ENCODE results near the gene ALK. TPM values are rescaled to one million over a fixed set of nuclear protein-coding genes. Genes with fewer than 3 reads are reported as not detected.

The ALK gene
- total RNA-seq, 2 experiments from 2014 or later = not detected

GRCh38 chr2:29644949-29645348 is 276.4 kb downstream of the ALK start:
- Mint-ChIP-seq H3K9me3 (peaks cover 8% of the 10 kb centered on the region), H3K27me3 (peaks cover 6% of the 10 kb centered on the region), H3K4me3 (no peak overlapping the region), H3K27ac (no peak overlapping the region), H3K4me1 (ENCODE audit: low read depth) (no peaks in the 10 kb centered on the region), H3K36me3 (ENCODE audit: low read depth) (no peaks in the 10 kb centered on the region)
- intact Hi-C loops (cut with micrococcal nuclease) = no loop called here
- no peak for TF ChIP-seq CTCF (IDR thresholded peaks at IDR 0.05)
- ChIA-PET POLR2A (no interaction called here), CTCF (interaction anchor here (0.9 kb wide), 1 partner anchor 11 kb away, joined by 3 read pairs; no protein-coding TSS in a partner anchor)
- no peak for DNase-seq
- no peak for ATAC-seq

GRCh38 chr2:29643196-29643595 is 278.2 kb downstream of the ALK start:
- ChIA-PET POLR2A (no interaction called here), CTCF (no interaction called here)
- no peak for TF ChIP-seq CTCF (IDR thresholded peaks at IDR 0.05)
- Mint-ChIP-seq H3K27ac (no peak overlapping the region), H3K4me3 (no peak overlapping the region), H3K36me3 (ENCODE audit: low read depth) (no peaks in the 10 kb centered on the region), H3K4me1 (ENCODE audit: low read depth) (no peaks in the 10 kb centered on the region), H3K27me3 (peaks cover 4% of the 10 kb centered on the region), H3K9me3 (no peaks in the 10 kb centered on the region)
- ATAC-seq = no peak
- intact Hi-C loops (cut with micrococcal nuclease) = no loop called here
- no peak for DNase-seq

- TF ChIP-seq CTCF (IDR thresholded peaks at IDR 0.05) = no peak
- H3K36me3 Mint-ChIP-seq (ENCODE audit: low read depth) = no peaks in the 10 kb centered on the region
- H3K27ac Mint-ChIP-seq = no peak overlapping the region
- POLR2A ChIA-PET = no interaction called here
- DNase-seq (no peak), ATAC-seq (no peak)
- no peaks in the 10 kb centered on the region for H3K9me3 Mint-ChIP-seq
- H3K4me3 Mint-ChIP-seq = no peak overlapping the region
- intact Hi-C loops (cut with micrococcal nuclease) = no loop called here
- peaks cover 7% of the 10 kb centered on the region for H3K27me3 Mint-ChIP-seq
- CTCF ChIA-PET = no interaction called here
- H3K4me1 Mint-ChIP-seq (ENCODE audit: low read depth) = no peaks in the 10 kb centered on the region
Observed at GRCh38 chr2:29640360-29640759, 281.0 kb downstream of the ALK start.

- POLR2A ChIA-PET = interaction anchor here (0.6 kb wide), 1 partner anchor 26 kb away, joined by 3 read pairs; no protein-coding TSS in a partner anchor
- H3K9me3 Mint-ChIP-seq = no peaks in the 10 kb centered on the region
- H3K4me1 Mint-ChIP-seq (ENCODE audit: low read depth) = no peaks in the 10 kb centered on the region
- no peak for TF ChIP-seq CTCF (IDR thresholded peaks at IDR 0.05)
- DNase-seq (no peak), ATAC-seq (no peak)
- no peaks in the 10 kb centered on the region for H3K36me3 Mint-ChIP-seq (ENCODE audit: low read depth)
- CTCF ChIA-PET = no interaction called here
- intact Hi-C loops (cut with micrococcal nuclease) = no loop called here
- peaks cover 8% of the 10 kb centered on the region for H3K27me3 Mint-ChIP-seq
- H3K27ac Mint-ChIP-seq = no peak overlapping the region
- H3K4me3 Mint-ChIP-seq = no peak overlapping the region
Observed at GRCh38 chr2:29638641-29639040, 282.7 kb downstream of the ALK start.

GRCh38 chr2:29634916-29635315 is 286.5 kb downstream of the ALK start:
- intact Hi-C loops (cut with micrococcal nuclease) = no loop called here
- no peak for ATAC-seq
- no peak overlapping the region for H3K27ac Mint-ChIP-seq
- ChIA-PET POLR2A (no interaction called here), CTCF (no interaction called here)
- peaks cover 17% of the 10 kb centered on the region for H3K27me3 Mint-ChIP-seq
- TF ChIP-seq CTCF (IDR thresholded peaks at IDR 0.05) = no peak
- H3K4me1 Mint-ChIP-seq (ENCODE audit: low read depth) = no peaks in the 10 kb centered on the region
- H3K36me3 Mint-ChIP-seq (ENCODE audit: low read depth) = no peaks in the 10 kb centered on the region
- DNase-seq = no peak
- no peak overlapping the region for H3K4me3 Mint-ChIP-seq
- no peaks in the 10 kb centered on the region for H3K9me3 Mint-ChIP-seq
